Measurements from ENCODE around the gene RPEL1.

Gene RPEL1

GRCh38 chr10:103281753-103282152 is 36.1 kb downstream of the RPEL1 start:
- DNase-seq = no peak

GRCh38 chr10:103282961-103283360 is 37.3 kb downstream of the RPEL1 start:
- no peak for DNase-seq

- DNase-seq = no peak
Measured at GRCh38 chr10:103284170-103284569, 38.5 kb downstream of the RPEL1 start.

- DNase-seq = no peak
Measured at GRCh38 chr10:103287992-103288391, 42.3 kb downstream of the RPEL1 start.

- no peak for DNase-seq
Measured at GRCh38 chr10:103291588-103291987, 45.9 kb downstream of the RPEL1 start.

GRCh38 chr10:103295374-103296015 is 49.8 kb downstream of the RPEL1 start:
- DNase-seq = no peak
